ENCODE measurements around the gene TAOK1. TPM values are rescaled to one million over a fixed set of nuclear protein-coding genes. Genes with fewer than 3 reads are reported as not detected.
A peak's percentile ranks its signal among the peaks of the same experiment; 100 is the strongest.

The TAOK1 gene
- total and polyA plus RNA-seq, 9 of the 15 experiments (the other 6 are each of a cell fraction or from before 2014, with no cell fraction given), result 3.2 to 33.1 (median 16.5) TPM

DNA sequence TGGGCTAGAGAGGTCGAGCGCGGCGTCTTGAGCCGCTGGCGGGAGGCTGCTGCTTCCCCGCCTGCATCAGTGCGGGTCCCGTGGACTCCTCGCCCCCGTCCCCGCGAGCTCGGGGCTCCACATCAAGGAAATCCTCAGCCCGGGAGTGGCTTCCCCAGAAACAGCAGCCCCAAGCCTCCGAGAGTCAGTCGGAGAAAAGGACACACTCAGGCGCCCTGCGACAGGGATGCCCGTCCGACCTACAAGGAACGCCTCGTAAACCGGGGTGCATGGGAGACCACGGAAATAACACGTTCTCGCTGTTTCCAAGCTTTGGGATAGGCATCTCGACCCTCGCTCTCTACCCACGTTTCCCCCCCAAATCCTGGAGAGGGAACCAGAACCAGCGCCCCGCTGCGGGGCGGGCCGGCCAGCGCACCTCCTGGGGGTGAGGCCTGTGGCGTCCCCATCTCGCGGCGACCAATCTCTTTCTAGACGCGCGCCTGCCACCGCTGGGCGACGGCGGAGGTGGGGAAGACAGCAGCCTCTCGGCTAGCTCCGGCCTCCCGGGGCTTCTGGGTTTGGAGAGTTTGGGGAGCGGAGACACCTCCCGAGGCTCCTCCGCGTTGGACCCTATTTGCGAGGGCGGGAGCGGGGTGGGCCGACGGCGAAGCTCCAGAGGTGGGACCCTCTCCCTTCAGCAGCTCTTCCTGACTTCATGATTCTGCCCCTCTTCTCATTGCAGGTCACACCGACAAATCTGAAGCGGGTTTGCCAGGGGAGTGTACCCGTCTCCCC lies 177.6 kb downstream of the TAOK1 start (continued):
- TF ChIP-seq YY1 (IDR thresholded peaks at IDR 0.05; ENCODE audit: borderline replicate concordance in 1 of 3, control insufficient read depth in 1 of 3, extremely low read depth in 1 of 3, insufficient read depth in 3 of 3, insufficient read length in 1 of 3, insufficient replicate concordance in 2 of 3, low read depth in 1 of 3, low read length in 2 of 3), result peak in 1 of 3 experiments; percentile 14
- peak; percentile 77 for TF ChIP-seq CTBP1 (IDR thresholded peaks at IDR 0.05; ENCODE audit: borderline replicate concordance)
- TF ChIP-seq, protein P1, sequence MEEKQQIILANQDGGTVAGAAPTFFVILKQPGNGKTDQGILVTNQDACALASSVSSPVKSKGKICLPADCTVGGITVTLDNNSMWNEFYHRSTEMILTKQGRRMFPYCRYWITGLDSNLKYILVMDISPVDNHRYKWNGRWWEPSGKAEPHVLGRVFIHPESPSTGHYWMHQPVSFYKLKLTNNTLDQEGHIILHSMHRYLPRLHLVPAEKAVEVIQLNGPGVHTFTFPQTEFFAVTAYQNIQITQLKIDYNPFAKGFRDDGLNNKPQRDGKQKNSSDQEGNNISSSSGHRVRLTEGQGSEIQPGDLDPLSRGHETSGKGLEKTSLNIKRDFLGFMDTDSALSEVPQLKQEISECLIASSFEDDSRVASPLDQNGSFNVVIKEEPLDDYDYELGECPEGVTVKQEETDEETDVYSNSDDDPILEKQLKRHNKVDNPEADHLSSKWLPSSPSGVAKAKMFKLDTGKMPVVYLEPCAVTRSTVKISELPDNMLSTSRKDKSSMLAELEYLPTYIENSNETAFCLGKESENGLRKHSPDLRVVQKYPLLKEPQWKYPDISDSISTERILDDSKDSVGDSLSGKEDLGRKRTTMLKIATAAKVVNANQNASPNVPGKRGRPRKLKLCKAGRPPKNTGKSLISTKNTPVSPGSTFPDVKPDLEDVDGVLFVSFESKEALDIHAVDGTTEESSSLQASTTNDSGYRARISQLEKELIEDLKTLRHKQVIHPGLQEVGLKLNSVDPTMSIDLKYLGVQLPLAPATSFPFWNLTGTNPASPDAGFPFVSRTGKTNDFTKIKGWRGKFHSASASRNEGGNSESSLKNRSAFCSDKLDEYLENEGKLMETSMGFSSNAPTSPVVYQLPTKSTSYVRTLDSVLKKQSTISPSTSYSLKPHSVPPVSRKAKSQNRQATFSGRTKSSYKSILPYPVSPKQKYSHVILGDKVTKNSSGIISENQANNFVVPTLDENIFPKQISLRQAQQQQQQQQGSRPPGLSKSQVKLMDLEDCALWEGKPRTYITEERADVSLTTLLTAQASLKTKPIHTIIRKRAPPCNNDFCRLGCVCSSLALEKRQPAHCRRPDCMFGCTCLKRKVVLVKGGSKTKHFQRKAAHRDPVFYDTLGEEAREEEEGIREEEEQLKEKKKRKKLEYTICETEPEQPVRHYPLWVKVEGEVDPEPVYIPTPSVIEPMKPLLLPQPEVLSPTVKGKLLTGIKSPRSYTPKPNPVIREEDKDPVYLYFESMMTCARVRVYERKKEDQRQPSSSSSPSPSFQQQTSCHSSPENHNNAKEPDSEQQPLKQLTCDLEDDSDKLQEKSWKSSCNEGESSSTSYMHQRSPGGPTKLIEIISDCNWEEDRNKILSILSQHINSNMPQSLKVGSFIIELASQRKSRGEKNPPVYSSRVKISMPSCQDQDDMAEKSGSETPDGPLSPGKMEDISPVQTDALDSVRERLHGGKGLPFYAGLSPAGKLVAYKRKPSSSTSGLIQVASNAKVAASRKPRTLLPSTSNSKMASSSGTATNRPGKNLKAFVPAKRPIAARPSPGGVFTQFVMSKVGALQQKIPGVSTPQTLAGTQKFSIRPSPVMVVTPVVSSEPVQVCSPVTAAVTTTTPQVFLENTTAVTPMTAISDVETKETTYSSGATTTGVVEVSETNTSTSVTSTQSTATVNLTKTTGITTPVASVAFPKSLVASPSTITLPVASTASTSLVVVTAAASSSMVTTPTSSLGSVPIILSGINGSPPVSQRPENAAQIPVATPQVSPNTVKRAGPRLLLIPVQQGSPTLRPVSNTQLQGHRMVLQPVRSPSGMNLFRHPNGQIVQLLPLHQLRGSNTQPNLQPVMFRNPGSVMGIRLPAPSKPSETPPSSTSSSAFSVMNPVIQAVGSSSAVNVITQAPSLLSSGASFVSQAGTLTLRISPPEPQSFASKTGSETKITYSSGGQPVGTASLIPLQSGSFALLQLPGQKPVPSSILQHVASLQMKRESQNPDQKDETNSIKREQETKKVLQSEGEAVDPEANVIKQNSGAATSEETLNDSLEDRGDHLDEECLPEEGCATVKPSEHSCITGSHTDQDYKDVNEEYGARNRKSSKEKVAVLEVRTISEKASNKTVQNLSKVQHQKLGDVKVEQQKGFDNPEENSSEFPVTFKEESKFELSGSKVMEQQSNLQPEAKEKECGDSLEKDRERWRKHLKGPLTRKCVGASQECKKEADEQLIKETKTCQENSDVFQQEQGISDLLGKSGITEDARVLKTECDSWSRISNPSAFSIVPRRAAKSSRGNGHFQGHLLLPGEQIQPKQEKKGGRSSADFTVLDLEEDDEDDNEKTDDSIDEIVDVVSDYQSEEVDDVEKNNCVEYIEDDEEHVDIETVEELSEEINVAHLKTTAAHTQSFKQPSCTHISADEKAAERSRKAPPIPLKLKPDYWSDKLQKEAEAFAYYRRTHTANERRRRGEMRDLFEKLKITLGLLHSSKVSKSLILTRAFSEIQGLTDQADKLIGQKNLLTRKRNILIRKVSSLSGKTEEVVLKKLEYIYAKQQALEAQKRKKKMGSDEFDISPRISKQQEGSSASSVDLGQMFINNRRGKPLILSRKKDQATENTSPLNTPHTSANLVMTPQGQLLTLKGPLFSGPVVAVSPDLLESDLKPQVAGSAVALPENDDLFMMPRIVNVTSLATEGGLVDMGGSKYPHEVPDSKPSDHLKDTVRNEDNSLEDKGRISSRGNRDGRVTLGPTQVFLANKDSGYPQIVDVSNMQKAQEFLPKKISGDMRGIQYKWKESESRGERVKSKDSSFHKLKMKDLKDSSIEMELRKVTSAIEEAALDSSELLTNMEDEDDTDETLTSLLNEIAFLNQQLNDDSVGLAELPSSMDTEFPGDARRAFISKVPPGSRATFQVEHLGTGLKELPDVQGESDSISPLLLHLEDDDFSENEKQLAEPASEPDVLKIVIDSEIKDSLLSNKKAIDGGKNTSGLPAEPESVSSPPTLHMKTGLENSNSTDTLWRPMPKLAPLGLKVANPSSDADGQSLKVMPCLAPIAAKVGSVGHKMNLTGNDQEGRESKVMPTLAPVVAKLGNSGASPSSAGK (IDR thresholded peaks at IDR 0.05), result no peak; the same call in none of the 2 replicates
- no peak for TF ChIP-seq ZNF3 (CRISPR knock-in tag; IDR thresholded peaks at IDR 0.05)
- TF ChIP-seq PCBP1 (IDR thresholded peaks at IDR 0.05; ENCODE audit: low read depth, low read length, poor library complexity, severe bottlenecking), result peak; percentile 72
- TF ChIP-seq ZNF668 (CRISPR knock-in tag; IDR thresholded peaks at IDR 0.05), result no peak
- TF ChIP-seq MYNN (IDR thresholded peaks at IDR 0.05), result peak; percentile 24; the same call in 1 of the 2 replicates
- no peak for TF ChIP-seq MYNN (CRISPR knock-in tag; IDR thresholded peaks at IDR 0.05)
- TF ChIP-seq HOXB6 (CRISPR knock-in tag; IDR thresholded peaks at IDR 0.05; ENCODE audit: borderline replicate concordance), result no peak
- peak; percentile 76 for TF ChIP-seq POLR2G (IDR thresholded peaks at IDR 0.05; ENCODE audit: low read depth, low read length)
- TF ChIP-seq, protein P2, sequence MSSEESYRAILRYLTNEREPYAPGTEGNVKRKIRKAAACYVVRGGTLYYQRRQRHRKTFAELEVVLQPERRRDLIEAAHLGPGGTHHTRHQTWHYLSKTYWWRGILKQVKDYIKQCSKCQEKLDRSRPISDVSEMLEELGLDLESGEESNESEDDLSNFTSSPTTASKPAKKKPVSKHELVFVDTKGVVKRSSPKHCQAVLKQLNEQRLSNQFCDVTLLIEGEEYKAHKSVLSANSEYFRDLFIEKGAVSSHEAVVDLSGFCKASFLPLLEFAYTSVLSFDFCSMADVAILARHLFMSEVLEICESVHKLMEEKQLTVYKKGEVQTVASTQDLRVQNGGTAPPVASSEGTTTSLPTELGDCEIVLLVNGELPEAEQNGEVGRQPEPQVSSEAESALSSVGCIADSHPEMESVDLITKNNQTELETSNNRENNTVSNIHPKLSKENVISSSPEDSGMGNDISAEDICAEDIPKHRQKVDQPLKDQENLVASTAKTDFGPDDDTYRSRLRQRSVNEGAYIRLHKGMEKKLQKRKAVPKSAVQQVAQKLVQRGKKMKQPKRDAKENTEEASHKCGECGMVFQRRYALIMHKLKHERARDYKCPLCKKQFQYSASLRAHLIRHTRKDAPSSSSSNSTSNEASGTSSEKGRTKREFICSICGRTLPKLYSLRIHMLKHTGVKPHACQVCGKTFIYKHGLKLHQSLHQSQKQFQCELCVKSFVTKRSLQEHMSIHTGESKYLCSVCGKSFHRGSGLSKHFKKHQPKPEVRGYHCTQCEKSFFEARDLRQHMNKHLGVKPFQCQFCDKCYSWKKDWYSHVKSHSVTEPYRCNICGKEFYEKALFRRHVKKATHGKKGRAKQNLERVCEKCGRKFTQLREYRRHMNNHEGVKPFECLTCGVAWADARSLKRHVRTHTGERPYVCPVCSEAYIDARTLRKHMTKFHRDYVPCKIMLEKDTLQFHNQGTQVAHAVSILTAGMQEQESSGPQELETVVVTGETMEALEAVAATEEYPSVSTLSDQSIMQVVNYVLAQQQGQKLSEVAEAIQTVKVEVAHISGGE (CRISPR knock-in tag; IDR thresholded peaks at IDR 0.05), result no peak

All from K562 (cell line).